AG04450 (cell line): ENCODE measurements around the gene IGFBP1. TPM values are rescaled to one million over a fixed set of nuclear protein-coding genes. Genes with fewer than 3 reads are reported as not detected.

ENCODE experiments used
- CTCF ChIA-PET: fragments of 300-600, 350-600 bp; formaldehyde crosslinking; extraction: SDS; loops from one replicate; lab custom pipeline; 2022; ENCODE audit warnings: antibody characterized with exemption, inconsistent platforms; lab: Charles Lee
- POLR2A ChIA-PET: fragments of 350-600 bp; formaldehyde crosslinking; extraction: SDS; loops from one replicate; lab custom pipeline; 2021; ENCODE audit warnings: antibody characterized with exemption, inconsistent platforms; lab: Yijun Ruan, JAX
- DNase-seq: peaks from one replicate; pipeline ENCODE4 v3.0.0-alpha.2; 2011; ENCODE audit warnings: low read depth, low spot score
- H3K27ac ChIP-seq: one replicate; pipeline ENCODE4 v1.5.1; 2012; ENCODE audit warnings: low read depth, low read length, control low read depth
- H3K27me3 ChIP-seq: one replicate; pipeline ENCODE4 v1.6.0; 2012; ENCODE audit warnings: low read length; ENCODE audit not compliant: control insufficient read depth, insufficient read depth
- H3K4me3 ChIP-seq: 2 replicates; pipeline ENCODE4 v1.5.1; 2011; ENCODE audit warnings: mild to moderate bottlenecking, low read depth, low read length, control low read depth
- H3K9me3 ChIP-seq: 2 replicates; pipeline ENCODE4 v1.5.1; 2012; ENCODE audit warnings: low read length; ENCODE audit not compliant: control insufficient read depth, insufficient read depth
- CTCF ChIP-seq: IDR thresholded peaks from 2 replicates; pipeline ENCODE4 v1.5.1; 2011; ENCODE audit warnings: low read depth, low read length, control low read depth, inconsistent platforms
- polyA plus RNA-seq: library from polyadenylated mRNA; depleted of rRNA; stranded (reverse); fragments of >200 nt; gene quantifications from 2 replicates; pipeline ENCODE4 v1.2.3, GENCODE V29; 2011

Gene IGFBP1
- polyA plus RNA-seq, 1 experiment: 0.07 TPM

GRCh38 chr7:45921381-45921698 lies 33.1 kb downstream of the IGFBP1 start:
- Histone ChIP-seq H3K4me3 (peak overlapping the region; percentile 67), H3K9me3 (no peaks in the 10 kb centered on the region), H3K27me3 (no peaks in the 10 kb centered on the region), H3K27ac (no peak overlapping the region)
- no peak for TF ChIP-seq CTCF
- ChIA-PET POLR2A (interaction anchor here (0.6 to 1.5 kb wide), 9 partner anchors 13 to 1160 kb away, joined by 3 to 8 read pairs (median 5); no protein-coding TSS in a partner anchor), CTCF (interaction anchor here (0.6 to 9.5 kb wide), 18 partner anchors 30 to 1330 kb away, joined by 3 to 167 read pairs (median 9); no protein-coding TSS in a partner anchor)
- no peak for DNase-seq

- Histone ChIP-seq H3K9me3 (no peaks in the 10 kb centered on the region), H3K27ac (no peak overlapping the region), H3K4me3 (peak overlapping the region; percentile 67), H3K27me3 (no peaks in the 10 kb centered on the region)
- ChIA-PET CTCF (interaction anchor here (0.6 to 9.5 kb wide), 108 partner anchors 9 to 1332 kb away, joined by 3 to 167 read pairs (median 4); no protein-coding TSS in a partner anchor), POLR2A (interaction anchor here (0.8 to 1.5 kb wide), 3 partner anchors 13 to 1159 kb away, joined by 4 to 5 read pairs (median 5); no protein-coding TSS in a partner anchor)
- TF ChIP-seq CTCF: peak; percentile 99
- DNase-seq: no peak
Measured at GRCh38 chr7:45921699-45922519, 33.6 kb downstream of the IGFBP1 start.

- H3K4me3 ChIP-seq: peak overlapping the region; percentile 46
- DNase-seq: no peak
Measured at GRCh38 chr7:45922810-45923209, 34.5 kb downstream of the IGFBP1 start.

GRCh38 chr7:45923290-45923689 lies 35.0 kb downstream of the IGFBP1 start:
- ChIA-PET CTCF (interaction anchor here (0.6 to 9.5 kb wide), 102 partner anchors 9 to 1330 kb away, joined by 3 to 167 read pairs (median 4); no protein-coding TSS in a partner anchor), POLR2A (no interaction called here)
- H3K27ac ChIP-seq: no peak overlapping the region
- no peaks in the 10 kb centered on the region for H3K27me3 ChIP-seq
- TF ChIP-seq CTCF: peak; percentile 99
- DNase-seq: no peak
- no peaks in the 10 kb centered on the region for H3K9me3 ChIP-seq
- H3K4me3 ChIP-seq: no peak overlapping the region

More at GRCh38 chr7:45922810-45923209, 34.5 kb downstream of the IGFBP1 start:
- no peak overlapping the region for H3K27ac ChIP-seq
- no peaks in the 10 kb centered on the region for H3K27me3 ChIP-seq
- ChIA-PET POLR2A (interaction anchor here (0.6 kb wide), 2 partner anchors 314 to 1195 kb away, joined by 3 read pairs; no protein-coding TSS in a partner anchor), CTCF (interaction anchor here (0.6 to 9.5 kb wide), 120 partner anchors 8 to 1331 kb away, joined by 3 to 167 read pairs (median 4); no protein-coding TSS in a partner anchor)
- TF ChIP-seq CTCF: no peak
- H3K9me3 ChIP-seq: no peaks in the 10 kb centered on the region

- no peak for DNase-seq
- Histone ChIP-seq H3K4me3 (no peak overlapping the region), H3K27me3 (no peaks in the 10 kb centered on the region), H3K27ac (no peak overlapping the region), H3K9me3 (no peaks in the 10 kb centered on the region)
- no peak for TF ChIP-seq CTCF
- CTCF ChIA-PET: interaction anchor here (0.8 to 9.5 kb wide), 32 partner anchors 10 to 1258 kb away, joined by 3 to 167 read pairs (median 6); no protein-coding TSS in a partner anchor
- POLR2A ChIA-PET: no interaction called here
Measured at GRCh38 chr7:45923818-45924217, 35.5 kb downstream of the IGFBP1 start.
